Measurements from ENCODE around the gene MYRF. TPM values are rescaled to one million over a fixed set of nuclear protein-coding genes. Genes with fewer than 3 reads are reported as not detected.

MYRF gene
- total and polyA plus RNA-seq, 9 of the 15 experiments (the other 6 are each of a cell fraction or from before 2014, with no cell fraction given), result 2.3 to 25.8 (median 7.1) TPM

DNA sequence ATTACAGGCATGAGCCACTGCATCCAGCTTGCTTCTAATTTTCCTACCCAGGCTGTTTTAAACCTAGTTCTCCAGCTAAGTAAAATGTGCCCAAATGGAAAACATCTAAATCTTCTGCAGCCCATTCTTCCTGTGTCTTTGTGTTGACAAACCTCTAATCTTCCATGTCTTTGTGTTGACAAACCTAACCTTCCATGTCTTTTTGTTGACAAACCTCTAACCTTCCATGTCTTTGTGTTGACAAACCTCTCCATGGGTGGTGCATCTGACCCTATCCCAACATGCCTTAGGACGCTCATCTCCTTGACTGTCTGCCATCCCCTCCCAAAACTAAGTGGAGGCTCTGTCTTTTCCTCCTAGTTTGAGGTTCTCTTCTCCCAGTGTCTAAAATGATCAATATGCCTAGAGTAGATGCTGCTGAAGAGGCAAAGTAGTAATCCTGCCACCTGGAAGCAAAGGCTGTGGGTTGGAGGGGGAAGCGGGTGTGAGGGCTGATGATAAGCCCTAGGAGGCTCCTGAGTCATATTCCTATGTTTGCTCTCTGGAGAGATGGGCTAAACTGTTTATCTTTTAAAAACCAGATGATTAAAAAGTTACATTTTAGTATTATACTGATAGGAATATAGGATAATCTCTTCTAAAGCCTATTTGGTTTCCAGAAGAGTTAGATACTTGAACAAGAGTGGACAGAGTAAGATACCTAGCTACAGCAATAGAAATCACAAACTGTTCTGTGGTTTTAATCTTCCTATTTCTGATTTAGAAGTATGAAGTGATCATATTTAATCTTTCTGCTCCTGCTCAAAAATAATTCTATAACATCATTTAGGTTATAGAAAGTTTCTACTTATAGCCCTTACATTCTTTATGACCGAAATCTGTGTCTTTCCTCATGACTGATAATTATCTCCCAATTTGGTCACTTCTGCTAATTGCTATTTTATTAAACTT lies 48.2 kb downstream of the MYRF start (continued):
- TF ChIP-seq ERF (CRISPR knock-in tag; IDR thresholded peaks at IDR 0.05), result 0 out of 2 replicates have a peak, but pooled peaks have one; percentile 21
- no peak for TF ChIP-seq ZNF589 (CRISPR knock-in tag; IDR thresholded peaks at IDR 0.05; ENCODE audit: low read depth)
- TF ChIP-seq FOXA3 (CRISPR knock-in tag; conservative IDR thresholded peaks at IDR 0.05 in 1 of 2, IDR thresholded peaks at IDR 0.05 in 1 of 2), result peak; percentile 89 to 90; a peak in 3 of 4 replicates
- TF ChIP-seq HMG20A (CRISPR knock-in tag; conservative IDR thresholded peaks at IDR 0.05), result no peak
- TF ChIP-seq CBFA2T3 (IDR thresholded peaks at IDR 0.05), result peak; percentile 97
- TF ChIP-seq HSF4 (CRISPR knock-in tag; IDR thresholded peaks at IDR 0.05; ENCODE audit: borderline replicate concordance), result no peak
- peak; percentile 42; the same call in 1 of the 2 replicates for TF ChIP-seq DMBX1 (CRISPR knock-in tag; IDR thresholded peaks at IDR 0.05; ENCODE audit: borderline replicate concordance)
- no peak for TF ChIP-seq SRSF7 (optimal IDR thresholded peaks at IDR 0.05; ENCODE audit: low read depth, low read length)
- peak; percentile 48; the same call in 1 of the 2 replicates for TF ChIP-seq ZNF766 (CRISPR knock-in tag; conservative IDR thresholded peaks at IDR 0.05)
- TF ChIP-seq, protein P1, sequence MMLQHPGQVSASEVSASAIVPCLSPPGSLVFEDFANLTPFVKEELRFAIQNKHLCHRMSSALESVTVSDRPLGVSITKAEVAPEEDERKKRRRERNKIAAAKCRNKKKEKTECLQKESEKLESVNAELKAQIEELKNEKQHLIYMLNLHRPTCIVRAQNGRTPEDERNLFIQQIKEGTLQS (IDR thresholded peaks at IDR 0.05), result peak; percentile 79; the same call in 1 of the 2 replicates
- TF ChIP-seq, protein P1 (CRISPR knock-in tag; conservative IDR thresholded peaks at IDR 0.05), result 0 out of 2 replicates have a peak, but pooled peaks have one; percentile 37
- peak; percentile 97 for TF ChIP-seq TCF3 (CRISPR knock-in tag; IDR thresholded peaks at IDR 0.05)
- TF ChIP-seq MYNN (IDR thresholded peaks at IDR 0.05), result peak; percentile 51; the same call in 1 of the 2 replicates
- no peak for TF ChIP-seq MYNN (CRISPR knock-in tag; IDR thresholded peaks at IDR 0.05)
- 0 out of 2 replicates have a peak, but pooled peaks have one; percentile 34 for TF ChIP-seq ZNF444 (CRISPR knock-in tag; IDR thresholded peaks at IDR 0.05)
- 0 out of 2 replicates have a peak, but pooled peaks have one; percentile 23 for TF ChIP-seq TRIM28 (IDR thresholded peaks at IDR 0.05)
- no peak for TF ChIP-seq EZH2 (IDR thresholded peaks at IDR 0.05; ENCODE audit: borderline replicate concordance, low read depth, low read length)
- peak; percentile 18; the same call in 1 of the 2 replicates for TF ChIP-seq THRAP3 (IDR thresholded peaks at IDR 0.05; ENCODE audit: borderline replicate concordance)
- TF ChIP-seq XRCC4 (IDR thresholded peaks at IDR 0.05; ENCODE audit: extremely low read depth, insufficient read depth, insufficient read length), result no peak
- TF ChIP-seq HMG20B (CRISPR knock-in tag; IDR thresholded peaks at IDR 0.05), result no peak
- 0 out of 2 replicates have a peak, but pooled peaks have one; percentile 21 for TF ChIP-seq ZNF41 (CRISPR knock-in tag; conservative IDR thresholded peaks at IDR 0.05)
- TF ChIP-seq ELF2 (CRISPR knock-in tag; IDR thresholded peaks at IDR 0.05), result no peak
- TF ChIP-seq, protein P2, sequence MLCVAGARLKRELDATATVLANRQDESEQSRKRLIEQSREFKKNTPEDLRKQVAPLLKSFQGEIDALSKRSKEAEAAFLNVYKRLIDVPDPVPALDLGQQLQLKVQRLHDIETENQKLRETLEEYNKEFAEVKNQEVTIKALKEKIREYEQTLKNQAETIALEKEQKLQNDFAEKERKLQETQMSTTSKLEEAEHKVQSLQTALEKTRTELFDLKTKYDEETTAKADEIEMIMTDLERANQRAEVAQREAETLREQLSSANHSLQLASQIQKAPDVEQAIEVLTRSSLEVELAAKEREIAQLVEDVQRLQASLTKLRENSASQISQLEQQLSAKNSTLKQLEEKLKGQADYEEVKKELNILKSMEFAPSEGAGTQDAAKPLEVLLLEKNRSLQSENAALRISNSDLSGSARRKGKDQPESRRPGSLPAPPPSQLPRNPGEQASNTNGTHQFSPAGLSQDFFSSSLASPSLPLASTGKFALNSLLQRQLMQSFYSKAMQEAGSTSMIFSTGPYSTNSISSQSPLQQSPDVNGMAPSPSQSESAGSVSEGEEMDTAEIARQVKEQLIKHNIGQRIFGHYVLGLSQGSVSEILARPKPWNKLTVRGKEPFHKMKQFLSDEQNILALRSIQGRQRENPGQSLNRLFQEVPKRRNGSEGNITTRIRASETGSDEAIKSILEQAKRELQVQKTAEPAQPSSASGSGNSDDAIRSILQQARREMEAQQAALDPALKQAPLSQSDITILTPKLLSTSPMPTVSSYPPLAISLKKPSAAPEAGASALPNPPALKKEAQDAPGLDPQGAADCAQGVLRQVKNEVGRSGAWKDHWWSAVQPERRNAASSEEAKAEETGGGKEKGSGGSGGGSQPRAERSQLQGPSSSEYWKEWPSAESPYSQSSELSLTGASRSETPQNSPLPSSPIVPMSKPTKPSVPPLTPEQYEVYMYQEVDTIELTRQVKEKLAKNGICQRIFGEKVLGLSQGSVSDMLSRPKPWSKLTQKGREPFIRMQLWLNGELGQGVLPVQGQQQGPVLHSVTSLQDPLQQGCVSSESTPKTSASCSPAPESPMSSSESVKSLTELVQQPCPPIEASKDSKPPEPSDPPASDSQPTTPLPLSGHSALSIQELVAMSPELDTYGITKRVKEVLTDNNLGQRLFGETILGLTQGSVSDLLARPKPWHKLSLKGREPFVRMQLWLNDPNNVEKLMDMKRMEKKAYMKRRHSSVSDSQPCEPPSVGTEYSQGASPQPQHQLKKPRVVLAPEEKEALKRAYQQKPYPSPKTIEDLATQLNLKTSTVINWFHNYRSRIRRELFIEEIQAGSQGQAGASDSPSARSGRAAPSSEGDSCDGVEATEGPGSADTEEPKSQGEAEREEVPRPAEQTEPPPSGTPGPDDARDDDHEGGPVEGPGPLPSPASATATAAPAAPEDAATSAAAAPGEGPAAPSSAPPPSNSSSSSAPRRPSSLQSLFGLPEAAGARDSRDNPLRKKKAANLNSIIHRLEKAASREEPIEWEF (CRISPR knock-in tag; IDR thresholded peaks at IDR 0.05), result no peak

Data from K562 (cell line).